Measurements from ENCODE around the gene SCAI.
"Not testable (repeated sequence)": the region's sequence is repeated elsewhere in the genome, so short reads cannot be mapped to it uniquely, and the experiment has no call there.

Gene SCAI

GRCh38 chr9:125147401-125147951, 4.1 kb upstream of the SCAI start:
- DNase-seq = no peak

GRCh38 chr9:125146247-125146646, 2.9 kb upstream of the SCAI start:
- no peak for DNase-seq

- no peak for DNase-seq
Observed at GRCh38 chr9:125145425-125145824, 2.1 kb upstream of the SCAI start.

DNA sequence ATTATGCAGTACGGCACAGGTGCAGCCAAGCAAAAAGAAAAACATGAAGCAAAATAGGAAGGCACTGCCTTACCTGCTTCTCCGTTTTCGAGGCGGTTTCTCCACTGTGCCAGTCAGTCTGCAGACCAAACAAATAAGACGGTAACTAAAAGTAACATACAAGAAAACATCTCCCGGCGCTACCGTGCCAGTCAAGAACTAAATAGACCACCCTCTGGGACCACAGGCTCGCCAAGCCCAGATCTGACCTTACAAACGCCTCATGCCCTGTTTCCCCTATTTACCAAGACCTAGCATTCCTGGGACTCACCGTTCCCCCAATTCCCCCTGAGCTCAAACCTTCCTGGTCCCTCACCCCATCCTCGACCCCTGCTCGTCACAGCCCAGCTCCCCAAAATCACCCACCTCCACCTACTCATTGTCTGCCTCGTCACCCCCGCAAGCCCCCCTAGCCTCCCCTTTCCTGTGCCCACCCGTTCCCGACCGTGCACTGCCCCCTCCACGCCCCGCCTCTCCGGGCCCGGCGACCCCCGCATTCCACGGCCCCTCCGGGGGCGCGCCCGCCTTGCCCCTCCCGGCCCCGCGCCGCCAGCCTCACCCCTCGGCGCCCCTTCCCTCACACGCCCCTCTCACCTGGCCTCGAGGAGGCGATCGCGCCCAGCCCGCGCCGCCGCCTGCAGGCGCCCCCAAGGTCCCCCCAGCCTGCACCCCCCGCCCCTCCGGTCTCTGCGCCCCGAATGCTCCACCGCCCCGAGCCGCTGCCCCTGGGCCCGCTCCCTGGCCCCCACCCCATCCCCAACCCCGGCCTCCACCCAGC, 560 bp downstream of the SCAI start:
- no peak for DNase-seq

DNA sequence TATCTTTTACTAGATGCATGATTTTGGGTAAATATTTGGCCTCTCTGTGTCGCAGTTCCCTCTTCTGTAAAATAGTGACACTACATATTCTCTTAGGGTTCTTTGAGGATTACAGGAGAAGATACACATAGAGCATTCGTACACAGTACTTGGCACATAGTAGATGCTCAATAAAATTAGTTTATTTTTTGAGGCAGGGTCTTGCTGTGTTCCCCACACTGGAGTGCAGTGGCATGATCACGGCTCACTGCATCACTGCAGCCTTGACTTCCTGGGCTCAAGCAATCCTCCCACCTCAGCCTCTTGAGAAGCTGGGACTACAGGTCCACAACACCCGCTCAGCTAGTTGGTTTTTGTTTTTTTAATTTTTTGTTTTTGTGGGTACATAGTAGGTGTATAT, 1.6 kb downstream of the SCAI start:
- no peak for DNase-seq

DNA sequence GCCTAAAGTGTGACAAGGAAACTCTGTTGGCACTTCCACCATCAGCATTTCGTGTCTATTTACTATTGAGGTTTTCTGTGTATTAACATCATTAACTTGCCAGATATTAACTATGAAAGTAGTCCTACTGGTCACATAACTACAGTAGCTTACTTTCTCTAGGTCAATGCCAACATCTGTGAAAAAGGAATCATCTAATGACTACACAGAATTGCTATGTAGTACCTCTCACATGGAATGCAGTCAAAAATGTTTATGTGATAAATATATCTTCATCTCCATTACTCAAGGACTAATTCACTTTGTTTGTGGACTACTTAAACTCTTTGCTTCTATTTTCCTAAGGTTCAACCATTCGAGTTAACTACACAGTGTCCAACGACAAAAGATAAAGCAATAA, 2.1 kb downstream of the SCAI start:
- no peak for DNase-seq

DNA sequence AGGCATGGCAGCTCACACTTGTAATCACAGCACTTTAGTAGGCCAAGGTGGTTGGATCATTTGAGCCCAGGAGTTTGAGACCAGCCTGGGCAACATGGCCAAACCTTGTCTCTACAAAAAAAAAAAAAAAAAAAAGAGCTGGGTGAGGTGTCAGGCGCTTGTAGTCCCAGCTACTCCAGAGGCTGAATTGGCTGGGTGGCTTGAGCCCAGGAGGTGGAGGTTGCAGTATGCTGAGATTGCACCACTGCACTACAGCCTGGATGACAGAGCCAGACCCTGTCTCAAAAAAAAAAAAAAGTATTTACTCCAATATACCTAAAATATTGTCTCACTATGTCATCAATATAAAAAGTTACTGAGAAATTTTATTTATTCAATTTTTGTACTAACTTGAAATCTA, 2.8 kb downstream of the SCAI start:
- DNase-seq = no peak

DNA sequence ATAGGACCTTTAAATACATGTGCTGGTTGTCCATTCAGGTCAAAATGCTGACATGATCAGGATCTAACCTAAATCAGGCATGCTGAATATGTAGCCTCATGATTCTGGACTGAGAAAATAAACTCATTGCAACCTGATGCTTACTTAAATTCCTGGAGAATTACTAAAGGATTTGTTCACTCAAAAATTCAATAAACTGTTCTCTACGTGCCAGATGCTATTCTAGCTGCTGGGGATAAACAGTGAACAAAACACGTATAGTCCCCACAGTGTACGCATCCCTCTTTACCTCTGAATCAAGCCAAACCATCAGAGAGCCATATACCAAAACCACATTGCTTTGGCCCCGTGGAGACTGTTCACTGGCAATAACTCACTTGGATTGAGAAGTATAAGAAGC, 6.1 kb downstream of the SCAI start:
- DNase-seq = no peak

GRCh38 chr9:125134976-125135375, 8.4 kb downstream of the SCAI start:
- no peak for DNase-seq

- no peak for DNase-seq
Observed at GRCh38 chr9:125133403-125134329, 9.7 kb downstream of the SCAI start.

GRCh38 chr9:125131778-125132177, 11.6 kb downstream of the SCAI start:
- DNase-seq = no peak

- no peak for DNase-seq
Observed at GRCh38 chr9:125126019-125126746, 17.1 kb downstream of the SCAI start.

GRCh38 chr9:125125523-125125922, 17.8 kb downstream of the SCAI start:
- no peak for DNase-seq

DNA sequence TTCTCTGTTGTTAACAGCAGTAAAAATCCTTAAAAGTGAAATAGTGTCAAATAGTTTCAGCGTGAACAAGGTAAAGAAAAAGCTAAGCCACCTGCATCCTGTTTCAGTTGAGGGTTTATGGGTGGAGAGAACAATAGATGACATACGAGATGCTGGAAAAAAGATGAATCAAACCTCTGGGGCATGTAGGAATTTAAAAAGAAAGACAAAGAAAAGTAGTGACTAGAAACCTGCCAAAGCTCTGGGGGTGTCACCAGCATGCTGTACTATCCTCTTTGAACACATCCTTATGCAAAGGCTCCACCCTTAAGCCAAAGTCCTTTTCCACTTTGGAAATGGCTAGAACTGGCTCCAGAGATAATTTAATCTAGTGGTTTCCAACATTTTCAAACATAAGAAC, 22.2 kb downstream of the SCAI start:
- DNase-seq = no peak

DNA sequence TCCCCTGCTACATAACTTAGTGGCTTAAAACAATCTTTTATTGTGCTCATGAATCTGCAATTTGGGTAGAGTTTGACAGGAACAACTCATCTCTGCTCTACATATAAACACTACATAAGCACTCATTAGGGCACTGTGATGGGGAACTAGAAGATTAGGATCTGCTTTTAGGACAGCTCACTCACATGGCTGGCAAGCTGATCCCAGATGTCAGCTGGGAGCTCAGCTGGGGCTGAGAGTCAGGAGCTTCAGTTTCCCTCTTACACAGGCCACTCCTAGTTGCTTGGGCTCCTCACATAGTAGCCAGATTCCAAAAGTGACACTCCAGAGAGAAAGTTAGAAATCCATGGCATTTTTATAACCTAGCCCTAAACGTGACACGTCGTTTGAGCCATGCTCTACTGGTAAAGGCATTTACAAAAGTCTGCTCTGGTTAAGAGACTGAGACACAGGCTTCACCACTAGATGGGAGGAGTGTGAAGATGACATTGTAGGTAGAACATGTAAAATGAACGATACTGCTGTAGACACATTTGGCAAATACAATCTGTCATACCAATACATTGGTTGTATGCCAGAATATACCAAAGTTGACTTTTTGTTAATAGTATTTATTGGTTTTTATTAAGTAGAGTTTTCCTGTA, 23.6 kb downstream of the SCAI start:
- DNase-seq = no peak

DNA sequence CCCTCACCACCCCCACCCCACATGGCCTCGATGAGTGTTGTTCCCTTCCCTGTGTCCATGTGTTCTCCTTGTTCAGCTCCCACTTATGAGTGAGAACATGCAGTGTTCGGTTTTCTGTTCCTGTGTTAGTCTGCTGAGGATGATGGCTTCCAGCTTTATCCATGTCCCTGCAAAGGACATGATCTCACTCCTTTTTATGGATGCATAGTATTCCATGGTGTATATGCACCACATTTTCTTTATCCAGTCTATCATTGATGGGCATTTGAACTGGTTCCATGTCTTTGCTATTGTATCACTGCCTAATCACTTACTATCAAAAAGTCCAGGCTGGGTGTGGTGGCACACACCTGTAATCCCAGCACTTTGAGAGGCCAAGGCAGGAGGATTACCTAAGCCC, 24.6 kb downstream of the SCAI start:
- DNase-seq = not testable (repeated sequence)

GRCh38 chr9:125114503-125114902, 28.8 kb downstream of the SCAI start:
- not testable (repeated sequence) for DNase-seq

- DNase-seq = no peak
Observed at GRCh38 chr9:125110464-125110863, 32.9 kb downstream of the SCAI start.

- not testable (repeated sequence) for DNase-seq
Observed at GRCh38 chr9:125108541-125108940, 34.8 kb downstream of the SCAI start.

GRCh38 chr9:125106285-125106893, 36.9 kb downstream of the SCAI start:
- no peak for DNase-seq

- no peak for DNase-seq
Observed at GRCh38 chr9:125103770-125104460, 39.4 kb downstream of the SCAI start.
